ENCODE results near the gene DISC1.

DISC1 gene

GRCh38 chr1:231828182-231828920, 201.8 kb downstream of the DISC1 start:
- no peak for DNase-seq (ENCODE audit: low read depth)
- no peak overlapping the region for H3K4me3 ChIP-seq (ENCODE audit: low read depth, low read length)
- no peak for TF ChIP-seq CTCF (IDR thresholded peaks at IDR 0.05; ENCODE audit: insufficient read depth, low read depth, low read length, missing control alignments)

DNA sequence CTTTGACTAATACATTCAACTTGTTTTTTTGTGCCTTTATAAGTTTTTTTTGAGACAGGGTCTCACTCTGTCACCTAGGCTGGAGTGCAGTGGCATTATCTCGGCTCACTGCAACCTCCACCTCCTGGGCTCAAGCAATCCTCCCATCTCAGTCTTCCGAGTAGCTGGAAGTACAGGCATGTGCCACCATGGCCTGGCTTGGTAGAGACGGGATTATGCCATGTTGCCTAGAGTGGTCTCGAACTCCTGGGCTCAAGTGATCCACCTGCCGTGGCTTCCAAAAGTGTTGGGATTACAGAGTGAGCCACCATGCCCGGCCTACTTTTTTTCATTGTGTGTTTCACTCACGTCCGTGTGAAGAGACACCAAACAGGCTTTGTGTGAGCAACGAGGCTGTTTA, 202.7 kb downstream of the DISC1 start:
- DNase-seq (ENCODE audit: low read depth) = no peak
- no peak for TF ChIP-seq CTCF (IDR thresholded peaks at IDR 0.05; ENCODE audit: insufficient read depth, low read depth, low read length, missing control alignments)
- H3K4me3 ChIP-seq (ENCODE audit: low read depth, low read length) = no peak overlapping the region

GRCh38 chr1:231836227-231836893, 209.8 kb downstream of the DISC1 start:
- DNase-seq (ENCODE audit: low read depth) = no peak
- TF ChIP-seq CTCF (IDR thresholded peaks at IDR 0.05; ENCODE audit: insufficient read depth, low read depth, low read length, missing control alignments) = no peak
- H3K4me3 ChIP-seq (ENCODE audit: low read depth, low read length) = no peak overlapping the region

GRCh38 chr1:231838521-231838920, 211.9 kb downstream of the DISC1 start:
- no peak for TF ChIP-seq CTCF (IDR thresholded peaks at IDR 0.05; ENCODE audit: insufficient read depth, low read depth, low read length, missing control alignments)
- DNase-seq (ENCODE audit: low read depth) = no peak
- no peak overlapping the region for H3K4me3 ChIP-seq (ENCODE audit: low read depth, low read length)

GRCh38 chr1:231839999-231840398, 213.4 kb downstream of the DISC1 start:
- TF ChIP-seq CTCF (IDR thresholded peaks at IDR 0.05; ENCODE audit: insufficient read depth, low read depth, low read length, missing control alignments) = no peak
- no peak for DNase-seq (ENCODE audit: low read depth)
- no peak overlapping the region for H3K4me3 ChIP-seq (ENCODE audit: low read depth, low read length)

DNA sequence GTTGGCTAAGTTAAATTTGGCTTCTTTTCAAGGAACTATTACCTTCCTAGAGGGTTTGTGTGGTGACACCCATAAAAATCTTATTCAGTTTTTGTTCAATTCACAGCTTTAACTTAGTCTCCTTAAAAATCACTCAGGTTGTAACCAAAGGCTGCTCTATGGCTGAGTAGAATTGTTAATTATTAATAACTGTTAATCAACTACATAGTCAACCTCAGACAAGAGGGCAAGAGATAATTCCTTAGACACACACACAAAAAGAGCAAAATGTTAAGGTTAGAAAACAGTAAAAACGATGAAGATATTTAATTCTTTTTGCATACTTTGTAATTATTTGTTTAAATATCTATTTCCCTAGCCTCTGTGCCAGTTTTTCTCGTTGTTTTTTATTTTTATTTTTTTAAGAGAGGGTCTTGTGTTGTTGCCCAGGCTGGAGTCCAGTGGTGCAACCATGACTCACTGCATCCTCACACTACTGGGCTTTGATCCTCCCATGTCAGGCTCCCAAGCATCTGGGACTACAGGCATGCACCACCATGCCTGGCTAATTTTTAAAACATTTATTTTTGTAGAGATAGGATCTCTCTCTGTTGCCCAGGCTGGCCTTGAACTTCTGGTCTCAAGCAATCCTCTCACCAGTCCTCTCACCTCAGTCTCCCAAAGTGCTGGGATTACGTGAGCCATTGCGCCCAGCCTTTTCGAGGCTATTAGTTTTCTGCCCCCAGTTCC, 215.2 kb downstream of the DISC1 start:
- H3K4me3 ChIP-seq (ENCODE audit: low read depth, low read length) = no peak overlapping the region
- no peak for DNase-seq (ENCODE audit: low read depth)
- TF ChIP-seq CTCF (IDR thresholded peaks at IDR 0.05; ENCODE audit: insufficient read depth, low read depth, low read length, missing control alignments) = no peak
